Osteocyte (in vitro differentiated cells): Measurements from ENCODE around the gene BACH2. TPM values are rescaled to one million over a fixed set of nuclear protein-coding genes. Genes with fewer than 3 reads are reported as not detected.

Source experiments
- DNase-seq: peaks from one replicate; pipeline ENCODE4 v3.0.0; 2021; ENCODE audit warnings: mixed read lengths; ENCODE audit not compliant: unreplicated experiment; ENCODE audit errors: extremely low spot score
- H3K27ac Mint-ChIP-seq: one replicate; pipeline ENCODE4 v1.8.0; 2021; ENCODE audit warnings: mild to moderate bottlenecking, mixed read lengths; ENCODE audit not compliant: unreplicated experiment
- H3K27me3 Mint-ChIP-seq: one replicate; pipeline ENCODE4 v1.8.0; 2021; ENCODE audit warnings: mixed read lengths; ENCODE audit not compliant: unreplicated experiment
- H3K36me3 Mint-ChIP-seq: one replicate; pipeline ENCODE4 v1.8.0; 2021; ENCODE audit warnings: mixed read lengths; ENCODE audit not compliant: unreplicated experiment
- H3K4me1 Mint-ChIP-seq: one replicate; pipeline ENCODE4 v1.8.0; 2021; ENCODE audit warnings: mixed read lengths; ENCODE audit not compliant: unreplicated experiment
- H3K4me3 Mint-ChIP-seq: one replicate; pipeline ENCODE4 v1.8.0; 2021; ENCODE audit warnings: mild to moderate bottlenecking, moderate library complexity, mixed read lengths; ENCODE audit not compliant: unreplicated experiment
- H3K9me3 Mint-ChIP-seq: one replicate; pipeline ENCODE4 v1.8.0; 2021; ENCODE audit warnings: mixed read lengths; ENCODE audit not compliant: unreplicated experiment
- CTCF ChIP-seq: fragments of 200-600 bp; sonication (generic); IDR thresholded peaks from 2 replicates; pipeline ENCODE4 v1.5.0; 2021; ENCODE audit warnings: antibody characterized with exemption, mild to moderate bottlenecking, moderate library complexity
- total RNA-seq: library from RNA; stranded (reverse); gene quantifications from 2 replicates; pipeline ENCODE4 v1.2.1, GENCODE V29; 2021

BACH2 gene
- total RNA-seq, 1 donor from 2014 or later: 1.6 TPM

- H3K27me3 Mint-ChIP-seq: peaks cover 33% of the 10 kb centered on the region
- no peak overlapping the region for H3K27ac Mint-ChIP-seq
- H3K36me3 Mint-ChIP-seq: no peaks in the 10 kb centered on the region
- no peaks in the 10 kb centered on the region for H3K9me3 Mint-ChIP-seq
- no peak for TF ChIP-seq CTCF
- H3K4me3 Mint-ChIP-seq: no peak overlapping the region
- no peaks in the 10 kb centered on the region for H3K4me1 Mint-ChIP-seq
- no peak for DNase-seq
Measured at GRCh38 chr6:89977808-89978748, 318.6 kb downstream of the BACH2 start.

GRCh38 chr6:89976694-89977020 is 320.0 kb downstream of the BACH2 start:
- H3K4me3 Mint-ChIP-seq: no peak overlapping the region
- TF ChIP-seq CTCF: no peak
- DNase-seq: no peak
- H3K36me3 Mint-ChIP-seq: no peaks in the 10 kb centered on the region
- no peaks in the 10 kb centered on the region for H3K4me1 Mint-ChIP-seq
- peaks cover 33% of the 10 kb centered on the region for H3K27me3 Mint-ChIP-seq
- H3K27ac Mint-ChIP-seq: no peak overlapping the region
- H3K9me3 Mint-ChIP-seq: no peaks in the 10 kb centered on the region

- no peak for DNase-seq
- H3K4me3 Mint-ChIP-seq: no peak overlapping the region
- H3K9me3 Mint-ChIP-seq: no peaks in the 10 kb centered on the region
- no peaks in the 10 kb centered on the region for H3K4me1 Mint-ChIP-seq
- no peaks in the 10 kb centered on the region for H3K36me3 Mint-ChIP-seq
- no peak overlapping the region for H3K27ac Mint-ChIP-seq
- no peak for TF ChIP-seq CTCF
- peaks cover 38% of the 10 kb centered on the region for H3K27me3 Mint-ChIP-seq
Measured at GRCh38 chr6:89975991-89976693, 320.5 kb downstream of the BACH2 start.

- H3K27ac Mint-ChIP-seq: no peak overlapping the region
- no peaks in the 10 kb centered on the region for H3K36me3 Mint-ChIP-seq
- no peaks in the 10 kb centered on the region for H3K9me3 Mint-ChIP-seq
- no peak for DNase-seq
- no peak for TF ChIP-seq CTCF
- H3K4me1 Mint-ChIP-seq: no peaks in the 10 kb centered on the region
- peaks cover 38% of the 10 kb centered on the region for H3K27me3 Mint-ChIP-seq
- H3K4me3 Mint-ChIP-seq: no peak overlapping the region
Measured at GRCh38 chr6:89975366-89975765, 321.3 kb downstream of the BACH2 start.

- no peak overlapping the region for H3K4me3 Mint-ChIP-seq
- TF ChIP-seq CTCF: no peak
- no peaks in the 10 kb centered on the region for H3K9me3 Mint-ChIP-seq
- no peak for DNase-seq
- H3K27ac Mint-ChIP-seq: no peak overlapping the region
- H3K27me3 Mint-ChIP-seq: peaks cover 36% of the 10 kb centered on the region
- no peaks in the 10 kb centered on the region for H3K4me1 Mint-ChIP-seq
- H3K36me3 Mint-ChIP-seq: no peaks in the 10 kb centered on the region
Measured at GRCh38 chr6:89974834-89975233, 321.8 kb downstream of the BACH2 start.
